NCI-H345 treated with DMSO at 0.1 percent for 48 hours (cell line): Measurements from ENCODE around the gene DIPK1B.

Experiments used
- DNase-seq: peaks from one replicate; lab custom pipeline; 2025; ENCODE audit not compliant: unreplicated experiment; lab: John Stamatoyannopoulos, UW

DIPK1B gene

GRCh38 chr9:136673088-136673974 is 39.0 kb upstream of the DIPK1B start:
- DNase-seq: no peak

GRCh38 chr9:136673975-136674785 is 38.2 kb upstream of the DIPK1B start:
- no peak for DNase-seq

- DNase-seq: no peak
Measured at GRCh38 chr9:136674786-136675349, 37.5 kb upstream of the DIPK1B start.

GRCh38 chr9:136675477-136676296 is 36.7 kb upstream of the DIPK1B start:
- DNase-seq: no peak

- no peak for DNase-seq
Measured at GRCh38 chr9:136676297-136676794, 36.0 kb upstream of the DIPK1B start.

- no peak for DNase-seq
Measured at GRCh38 chr9:136676920-136677686, 35.3 kb upstream of the DIPK1B start.

- DNase-seq: no peak
Measured at GRCh38 chr9:136678034-136678433, 34.3 kb upstream of the DIPK1B start.

- no peak for DNase-seq
Measured at GRCh38 chr9:136678624-136679023, 33.7 kb upstream of the DIPK1B start.

GRCh38 chr9:136679431-136679941 is 32.9 kb upstream of the DIPK1B start:
- DNase-seq: no peak

- DNase-seq: no peak
Measured at GRCh38 chr9:136681029-136681428, 31.3 kb upstream of the DIPK1B start.

- DNase-seq: no peak
Measured at GRCh38 chr9:136681945-136682699, 30.2 kb upstream of the DIPK1B start.

GRCh38 chr9:136682710-136683109 is 29.7 kb upstream of the DIPK1B start:
- no peak for DNase-seq

- DNase-seq: no peak
Measured at GRCh38 chr9:136683173-136683745, 29.1 kb upstream of the DIPK1B start.

- no peak for DNase-seq
Measured at GRCh38 chr9:136683755-136684154, 28.6 kb upstream of the DIPK1B start.

GRCh38 chr9:136684339-136684738 is 28.0 kb upstream of the DIPK1B start:
- no peak for DNase-seq

- no peak for DNase-seq
Measured at GRCh38 chr9:136684799-136685198, 27.6 kb upstream of the DIPK1B start.

GRCh38 chr9:136685216-136685615 is 27.2 kb upstream of the DIPK1B start:
- no peak for DNase-seq

- no peak for DNase-seq
Measured at GRCh38 chr9:136685790-136686533, 26.4 kb upstream of the DIPK1B start.
